ENCODE data around the gene TRIOBP.
"Not testable (repeated sequence)": the region's sequence is repeated elsewhere in the genome, so short reads cannot be mapped to it uniquely, and the experiment has no call there.

Gene TRIOBP

GRCh38 chr22:37778370-37779009 is 81.6 kb downstream of the TRIOBP start:
- no peak for DNase-seq (ENCODE audit: low read depth)

GRCh38 chr22:37781434-37782059 is 84.7 kb downstream of the TRIOBP start:
- no peak for DNase-seq (ENCODE audit: low read depth)

- DNase-seq (ENCODE audit: low read depth): no peak
Measured at GRCh38 chr22:37782340-37783168, 85.7 kb downstream of the TRIOBP start.

- DNase-seq (ENCODE audit: low read depth): no peak
Measured at GRCh38 chr22:37784829-37785495, 88.1 kb downstream of the TRIOBP start.

GRCh38 chr22:37790234-37790633 is 93.4 kb downstream of the TRIOBP start:
- DNase-seq (ENCODE audit: low read depth): no peak

GRCh38 chr22:37792494-37792893 is 95.6 kb downstream of the TRIOBP start:
- DNase-seq (ENCODE audit: low read depth): no peak

- no peak for DNase-seq (ENCODE audit: low read depth)
Measured at GRCh38 chr22:37794376-37794775, 97.5 kb downstream of the TRIOBP start.

- no peak for DNase-seq (ENCODE audit: low read depth)
Measured at GRCh38 chr22:37796079-37796478, 99.2 kb downstream of the TRIOBP start.

- DNase-seq (ENCODE audit: low read depth): not testable (repeated sequence)
Measured at GRCh38 chr22:37797259-37797658, 100.4 kb downstream of the TRIOBP start.

- no peak for DNase-seq (ENCODE audit: low read depth)
Measured at GRCh38 chr22:37797874-37798500, 101.1 kb downstream of the TRIOBP start.

GRCh38 chr22:37799979-37800378 is 103.1 kb downstream of the TRIOBP start:
- not testable (repeated sequence) for DNase-seq (ENCODE audit: low read depth)

GRCh38 chr22:37801946-37802309 is 105.1 kb downstream of the TRIOBP start:
- DNase-seq (ENCODE audit: low read depth): no peak

GRCh38 chr22:37802310-37803194 is 105.7 kb downstream of the TRIOBP start:
- DNase-seq (ENCODE audit: low read depth): no peak

- DNase-seq (ENCODE audit: low read depth): no peak
Measured at GRCh38 chr22:37803195-37803638, 106.4 kb downstream of the TRIOBP start.

- DNase-seq (ENCODE audit: low read depth): no peak
Measured at GRCh38 chr22:37803639-37804351, 106.9 kb downstream of the TRIOBP start.

GRCh38 chr22:37804352-37804880 is 107.6 kb downstream of the TRIOBP start:
- DNase-seq (ENCODE audit: low read depth): no peak

- no peak for DNase-seq (ENCODE audit: low read depth)
Measured at GRCh38 chr22:37804881-37805809, 108.3 kb downstream of the TRIOBP start.

- no peak for DNase-seq (ENCODE audit: low read depth)
Measured at GRCh38 chr22:37805810-37806277, 109.0 kb downstream of the TRIOBP start.
